Measurements from ENCODE around the gene NFATC2. TPM values are rescaled to one million over a fixed set of nuclear protein-coding genes. Genes with fewer than 3 reads are reported as not detected.

The NFATC2 gene
- total RNA-seq, 1 donor: 16.2 TPM

DNA sequence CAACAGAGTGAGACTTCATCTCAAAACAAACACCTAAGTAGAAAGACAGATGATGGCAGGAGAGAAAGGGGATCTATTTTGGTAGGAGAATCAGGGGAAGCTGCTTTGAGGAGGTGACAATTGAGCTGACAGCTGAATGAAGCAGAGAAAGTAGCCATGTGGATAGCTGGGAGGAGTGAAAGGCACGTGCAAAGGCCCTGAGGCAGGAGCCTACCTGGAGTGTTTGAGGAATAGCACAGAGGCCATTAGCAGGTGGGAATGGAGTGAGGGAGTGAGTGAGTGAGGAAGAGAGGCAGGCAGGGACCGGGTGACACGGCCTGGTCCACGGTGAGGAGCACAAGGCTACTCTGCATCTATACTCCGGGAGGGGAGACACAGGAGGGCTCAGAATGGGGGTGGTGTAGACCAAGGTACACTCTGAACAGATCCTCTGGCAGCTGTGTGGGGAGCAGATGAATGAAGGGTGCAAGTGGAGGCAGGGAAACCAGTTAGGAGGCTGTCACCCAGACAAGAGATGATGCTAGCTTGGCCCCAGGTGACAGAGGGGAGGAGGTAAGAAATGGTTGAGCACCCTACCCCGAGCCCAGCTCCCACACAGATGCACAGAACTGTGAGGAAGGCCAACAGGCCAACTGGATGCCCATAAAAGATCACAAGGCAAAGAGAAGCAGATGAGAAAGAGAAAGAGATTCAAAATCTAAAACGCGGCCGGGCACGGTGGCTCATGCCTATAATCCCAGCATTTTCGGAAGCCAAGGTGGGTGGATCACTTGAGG is 43.6 kb downstream of the NFATC2 start:
- no peak for DNase-seq (ENCODE audit: low read depth in 2 of 3, low spot score in 2 of 3)

DNA sequence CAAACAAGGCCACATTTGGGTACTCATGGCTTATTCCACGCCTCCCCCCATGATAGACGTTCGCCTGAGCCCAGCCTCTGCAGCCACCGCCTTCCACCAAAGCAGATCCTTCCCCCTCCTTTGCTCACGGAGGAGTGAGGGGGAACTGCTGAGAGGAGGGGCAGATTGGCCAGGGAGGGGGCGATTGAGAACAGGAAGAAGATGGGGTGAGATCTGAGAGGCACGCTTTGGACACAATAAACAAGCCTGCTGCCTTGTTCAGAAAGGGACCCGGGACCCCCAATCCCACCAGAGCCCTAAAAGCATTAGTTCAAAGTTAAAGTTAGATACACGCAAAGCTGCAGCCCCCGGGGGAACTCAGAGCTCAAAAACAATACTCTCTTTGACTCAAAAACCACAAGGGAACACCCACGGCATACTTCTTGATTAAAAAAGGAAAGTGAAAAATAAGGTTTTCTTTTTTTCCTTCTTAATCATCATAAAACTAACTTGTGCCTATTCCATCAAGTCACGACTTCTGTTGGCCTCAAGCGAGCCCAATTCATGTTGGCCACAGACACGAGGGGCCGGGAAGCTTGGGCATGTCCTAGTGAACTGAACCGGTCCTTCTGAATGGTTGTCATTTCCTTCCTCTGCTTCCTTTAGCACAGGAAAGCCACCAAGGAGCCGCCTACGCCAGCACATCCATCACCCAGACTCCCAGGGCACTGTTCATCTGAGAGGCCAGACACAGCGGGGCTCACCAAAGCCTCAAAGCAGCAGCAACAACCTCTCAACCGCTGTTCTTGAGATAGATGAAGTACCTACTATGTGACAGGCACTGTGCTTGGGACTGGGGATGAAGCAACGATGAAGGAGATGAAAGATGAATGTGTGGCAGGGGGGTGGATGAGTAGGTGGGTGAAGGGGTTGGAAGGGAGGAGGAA is 44.7 kb downstream of the NFATC2 start:
- peak in 2 of 3 donors; percentile 54 to 67 for DNase-seq (ENCODE audit: low read depth in 2 of 3, low spot score in 2 of 3)

DNA sequence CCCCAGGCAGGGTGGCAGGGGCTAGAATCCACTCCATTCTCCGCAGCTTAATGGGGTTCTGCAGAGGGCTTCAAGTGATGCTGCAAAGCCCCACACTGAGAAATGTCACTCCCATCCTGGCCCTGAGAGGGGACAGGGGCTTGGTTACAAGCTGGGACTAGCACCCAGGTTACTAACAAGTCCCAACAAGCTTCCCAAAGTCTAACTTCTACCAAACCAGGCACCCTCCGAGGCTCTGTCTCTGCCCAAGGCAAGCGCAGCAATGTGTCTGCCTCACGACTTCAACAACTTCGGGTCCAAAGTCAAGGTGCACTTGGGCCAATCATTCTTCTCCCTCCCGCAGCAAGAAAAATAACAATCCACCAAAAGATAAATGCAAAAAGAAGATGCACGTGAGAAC is 45.6 kb downstream of the NFATC2 start:
- DNase-seq (ENCODE audit: low read depth in 2 of 3, low spot score in 2 of 3): no peak

DNA sequence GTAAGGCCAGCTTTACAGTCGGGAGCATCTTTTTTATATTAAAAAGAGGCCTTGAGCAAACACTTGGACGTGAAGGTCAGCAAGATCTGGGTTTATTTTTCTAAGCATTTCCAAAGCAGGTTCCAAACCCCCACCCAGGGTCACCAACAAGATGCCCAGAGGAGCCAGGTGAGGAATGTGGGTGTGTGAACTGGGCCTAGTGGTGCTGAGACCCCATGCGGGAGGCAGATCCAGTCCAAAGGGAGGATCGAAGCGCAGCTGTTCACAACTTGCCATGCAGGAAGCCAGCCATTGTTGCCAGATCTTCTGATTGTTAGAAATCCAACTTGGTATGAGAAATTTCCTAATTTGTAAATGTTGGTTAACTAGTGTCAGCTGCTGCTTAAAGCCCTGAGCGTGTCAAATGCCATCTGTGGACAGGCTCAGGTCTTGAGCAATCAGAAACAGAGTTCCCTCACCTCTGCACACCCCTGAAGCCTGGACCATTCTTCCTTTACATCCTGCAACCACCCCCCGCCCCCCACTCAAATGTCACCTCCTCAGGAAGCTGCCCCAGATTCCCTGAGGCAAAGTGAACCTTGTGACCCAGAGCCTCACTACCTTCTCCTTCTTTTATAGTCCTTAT is 46.5 kb downstream of the NFATC2 start:
- DNase-seq (ENCODE audit: low read depth in 2 of 3, low spot score in 2 of 3): no peak

DNA sequence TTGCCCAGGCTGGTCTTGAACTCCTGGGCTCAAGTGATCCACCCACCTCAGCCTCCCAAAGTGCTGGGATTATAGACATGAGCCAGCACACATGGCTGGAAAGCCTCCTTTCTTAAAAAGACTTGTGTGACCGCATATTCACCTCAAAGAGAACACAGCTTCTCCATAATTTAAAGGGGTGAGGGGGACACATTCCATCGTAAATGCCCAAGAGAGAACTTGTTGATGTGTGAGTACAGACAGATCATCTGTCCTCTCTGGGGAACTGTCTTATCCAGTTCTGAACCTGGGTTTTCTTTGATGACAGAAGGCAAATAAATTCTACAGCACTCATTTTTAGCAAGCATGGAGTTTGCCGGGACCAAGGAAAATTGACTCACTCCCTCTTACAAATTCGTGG is 47.2 kb downstream of the NFATC2 start:
- DNase-seq (ENCODE audit: low read depth in 2 of 3, low spot score in 2 of 3): no peak

DNA sequence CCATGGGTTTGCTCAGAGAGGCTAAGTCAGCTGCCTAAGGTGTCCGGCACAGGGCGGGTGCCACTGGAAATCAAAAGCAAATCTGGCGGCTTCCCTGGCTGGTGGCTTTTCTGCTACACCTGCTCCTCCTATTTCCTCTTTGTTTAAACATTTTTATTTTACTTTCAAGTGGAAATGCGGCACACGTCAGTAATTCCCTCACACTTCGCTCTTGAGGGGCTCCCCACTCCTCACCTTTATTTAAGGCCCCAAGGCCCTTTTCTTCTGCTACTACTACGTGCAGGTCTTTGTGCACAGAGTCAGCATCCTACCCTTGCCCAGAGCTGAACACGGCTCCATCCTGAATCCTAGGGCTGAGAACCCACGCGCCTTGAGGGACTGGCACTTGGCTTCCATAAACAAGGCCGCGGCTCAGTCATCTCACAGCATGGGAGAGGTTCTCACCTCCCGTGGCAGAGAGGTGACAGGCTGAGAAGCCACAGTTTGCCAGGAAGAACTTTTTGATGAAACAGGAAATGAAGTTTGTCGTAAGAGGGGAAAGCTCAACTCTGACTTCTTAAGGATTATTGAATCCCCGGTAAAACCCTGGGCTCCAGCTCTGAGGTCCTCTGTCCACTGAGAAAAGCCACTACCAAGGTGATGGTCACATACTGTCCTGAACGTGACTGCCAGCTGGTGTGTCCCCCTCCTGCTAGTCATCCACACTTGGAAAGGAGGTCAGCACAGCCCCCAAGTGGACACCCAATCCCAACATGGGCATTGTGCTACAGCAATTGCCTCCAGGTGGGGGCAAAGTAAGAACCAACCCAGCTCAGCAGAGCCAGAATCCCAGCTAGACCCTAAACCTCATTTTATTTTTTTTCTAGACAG is 48.0 kb downstream of the NFATC2 start:
- no peak for DNase-seq (ENCODE audit: low read depth in 2 of 3, low spot score in 2 of 3)

DNA sequence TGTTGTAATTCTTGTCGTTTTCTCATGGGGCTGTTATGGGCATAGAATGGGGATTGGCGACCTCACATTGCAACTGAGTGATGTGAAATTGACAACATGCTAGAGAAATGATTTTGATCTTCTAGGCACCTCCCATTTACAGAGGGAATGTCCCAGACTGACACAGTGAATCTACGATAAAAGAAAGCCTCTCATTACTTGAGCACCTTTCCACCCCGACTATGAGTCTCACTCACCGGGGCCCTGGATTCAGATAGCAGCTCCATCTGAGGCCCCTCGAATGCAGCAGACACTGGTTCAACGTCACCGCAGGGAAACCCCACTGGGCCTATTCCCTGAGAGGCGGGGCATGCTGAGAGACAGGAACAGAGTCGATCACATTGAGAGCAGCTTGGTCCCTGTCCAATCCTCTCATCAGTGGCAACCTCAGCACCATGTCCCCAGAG is 49.1 kb downstream of the NFATC2 start:
- DNase-seq (ENCODE audit: low read depth in 2 of 3, low spot score in 2 of 3): no peak

DNA sequence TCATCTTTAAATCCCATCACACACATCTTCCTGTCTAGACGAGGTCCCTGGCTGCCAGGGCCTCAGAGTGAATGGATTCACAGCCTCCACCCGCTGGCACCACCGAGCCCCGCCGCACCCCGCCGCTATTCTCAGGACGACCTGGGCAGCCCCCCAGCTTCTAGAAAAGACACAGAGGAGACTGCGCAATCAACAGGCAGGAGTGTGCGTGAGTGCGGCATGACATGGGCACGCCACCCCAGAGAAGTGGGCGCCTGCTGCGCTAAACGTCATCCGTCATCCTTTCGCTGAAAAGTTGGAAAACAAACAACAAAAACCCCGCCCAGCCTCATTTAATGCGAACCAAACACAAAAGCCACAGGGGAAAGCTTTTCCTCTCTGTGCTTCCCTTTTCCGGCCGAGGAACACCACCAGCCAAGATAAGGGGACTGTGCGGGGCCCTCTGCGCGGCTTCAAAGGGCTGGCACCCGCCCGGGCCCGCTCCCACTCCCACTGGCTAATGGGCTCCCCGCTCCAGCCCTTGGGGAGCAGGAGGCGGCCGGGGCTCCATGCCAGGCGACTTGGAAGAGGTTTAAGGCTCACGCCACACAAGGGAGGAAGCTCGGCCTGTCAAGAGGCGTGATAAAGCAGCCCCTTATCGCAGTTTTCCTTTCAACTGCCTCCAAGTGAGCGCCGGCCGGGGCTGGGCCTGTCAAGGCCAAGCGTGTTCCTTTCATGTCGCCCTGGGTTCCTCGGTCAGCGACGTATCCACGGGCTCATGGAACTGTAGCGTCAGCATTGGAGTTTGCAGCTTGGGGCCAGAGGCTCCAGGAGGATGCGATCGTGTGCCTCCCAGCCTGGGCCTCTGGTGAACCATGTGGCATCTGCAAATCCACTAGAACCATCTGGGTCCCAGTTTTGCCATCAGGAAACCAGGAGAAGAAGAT is 50.1 kb downstream of the NFATC2 start:
- peak in 2 of 3 donors; percentile 62 to 63 for DNase-seq (ENCODE audit: low read depth in 2 of 3, low spot score in 2 of 3)

DNA sequence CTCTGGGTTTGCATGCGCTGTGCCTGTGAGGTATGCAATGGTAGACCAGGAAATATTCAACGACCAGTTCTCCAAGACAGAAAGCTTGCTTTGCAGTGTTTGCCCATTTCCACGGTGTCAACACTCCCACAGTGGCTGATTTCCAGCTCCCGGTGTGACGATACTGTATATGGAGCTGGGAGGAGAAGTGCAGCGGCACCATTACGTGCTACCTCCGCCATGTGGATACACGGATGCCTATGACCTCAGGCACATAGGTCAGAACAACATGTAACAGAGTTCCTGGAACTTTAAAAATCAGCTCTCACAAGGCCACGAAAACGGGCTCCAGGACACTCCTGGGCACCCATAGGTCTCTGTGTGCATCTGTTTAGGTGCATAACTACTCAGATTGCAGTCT is 51.1 kb downstream of the NFATC2 start:
- DNase-seq (ENCODE audit: low read depth in 2 of 3, low spot score in 2 of 3): no peak

DNA sequence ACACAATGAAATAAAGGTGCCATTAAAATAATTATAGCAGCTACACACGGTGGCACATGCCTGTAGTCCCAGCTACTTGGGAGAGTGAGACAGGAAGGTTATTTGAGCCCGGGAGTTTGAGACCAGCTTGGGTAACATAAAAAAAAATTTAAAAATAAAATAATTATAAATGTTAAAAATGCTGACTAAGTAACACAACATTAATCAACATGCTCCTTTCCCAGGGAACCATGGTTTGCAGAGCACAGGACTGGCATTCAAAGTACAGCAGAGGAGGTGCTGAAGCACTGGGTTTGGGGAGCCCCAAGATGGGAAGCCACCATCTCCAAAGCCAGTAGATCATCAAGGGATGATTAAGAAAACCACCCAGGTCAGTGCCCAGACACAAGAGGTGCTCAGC is 51.9 kb downstream of the NFATC2 start:
- no peak for DNase-seq (ENCODE audit: low read depth in 2 of 3, low spot score in 2 of 3)

DNA sequence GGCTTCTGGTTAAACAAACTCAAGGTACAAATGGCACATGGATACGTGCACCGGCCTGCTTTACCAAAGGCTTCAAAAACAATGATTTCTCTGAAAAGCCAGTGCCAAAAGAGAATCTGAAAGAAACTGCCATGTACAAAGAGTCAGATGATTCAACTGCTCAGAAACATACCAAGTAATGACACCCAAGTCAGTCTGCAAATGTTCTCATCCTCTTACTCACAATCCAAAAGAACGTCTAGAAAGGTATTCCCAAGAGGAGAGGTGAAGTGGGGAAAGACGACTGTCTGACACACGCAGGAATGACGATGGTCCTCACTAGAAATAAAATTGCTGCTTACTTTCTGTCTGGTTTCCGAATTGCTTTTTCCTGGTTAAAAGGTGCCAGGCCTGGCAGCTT is 52.9 kb downstream of the NFATC2 start:
- no peak for DNase-seq (ENCODE audit: low read depth in 2 of 3, low spot score in 2 of 3)

DNA sequence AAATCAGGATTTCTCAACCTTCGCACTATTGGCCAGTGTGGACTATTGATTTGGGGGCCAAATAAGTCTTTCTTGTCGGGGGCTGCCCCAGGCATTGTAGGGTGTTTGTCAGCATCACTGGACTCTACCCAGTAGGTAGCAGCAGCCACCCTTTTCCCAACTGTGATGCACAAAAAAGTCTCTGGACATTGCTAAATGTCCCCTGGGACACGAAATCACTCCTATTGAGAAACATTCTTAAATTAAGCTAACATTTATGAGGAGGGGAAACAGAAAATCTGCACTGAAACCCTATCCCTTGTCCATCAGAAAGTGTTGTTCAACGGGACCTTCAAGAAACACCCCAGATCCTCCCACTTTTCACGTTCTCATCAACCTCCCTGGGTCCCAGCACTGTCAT is 54.2 kb downstream of the NFATC2 start:
- no peak for DNase-seq (ENCODE audit: low read depth in 2 of 3, low spot score in 2 of 3)

DNA sequence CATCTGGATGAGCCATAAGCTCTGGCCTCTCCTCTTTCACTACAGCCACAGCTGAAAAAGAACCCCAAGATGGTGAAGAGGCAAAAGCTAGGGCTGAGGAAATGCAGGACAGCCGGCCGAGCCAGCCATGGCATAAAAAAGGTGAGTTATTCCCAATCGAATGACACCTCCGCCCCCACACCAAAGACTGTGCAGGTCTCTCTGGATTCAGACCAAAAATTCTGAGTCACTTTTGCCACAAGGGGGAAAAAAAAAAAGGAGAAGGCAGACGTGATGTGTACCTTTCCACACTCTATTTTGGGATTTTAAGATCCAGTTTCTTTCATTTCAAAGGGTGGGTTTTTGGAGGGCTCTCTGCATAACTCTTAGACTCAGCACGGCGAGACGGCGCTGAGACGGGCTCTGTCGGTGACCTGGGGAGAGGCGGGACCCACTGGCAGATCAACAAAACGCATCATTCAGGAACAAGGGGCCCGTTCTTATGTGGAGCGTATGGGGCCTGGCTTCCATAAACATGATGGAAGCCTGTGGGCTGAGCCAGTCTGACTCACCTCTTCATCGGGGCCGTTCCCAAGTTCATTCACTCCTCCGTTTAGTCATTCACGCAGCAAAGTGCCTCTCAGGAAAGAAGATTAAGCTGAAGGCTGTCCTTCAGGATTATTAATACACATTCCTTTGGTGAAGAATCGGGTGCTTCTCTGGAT is 54.8 kb downstream of the NFATC2 start:
- DNase-seq (ENCODE audit: low read depth in 2 of 3, low spot score in 2 of 3): no peak

DNA sequence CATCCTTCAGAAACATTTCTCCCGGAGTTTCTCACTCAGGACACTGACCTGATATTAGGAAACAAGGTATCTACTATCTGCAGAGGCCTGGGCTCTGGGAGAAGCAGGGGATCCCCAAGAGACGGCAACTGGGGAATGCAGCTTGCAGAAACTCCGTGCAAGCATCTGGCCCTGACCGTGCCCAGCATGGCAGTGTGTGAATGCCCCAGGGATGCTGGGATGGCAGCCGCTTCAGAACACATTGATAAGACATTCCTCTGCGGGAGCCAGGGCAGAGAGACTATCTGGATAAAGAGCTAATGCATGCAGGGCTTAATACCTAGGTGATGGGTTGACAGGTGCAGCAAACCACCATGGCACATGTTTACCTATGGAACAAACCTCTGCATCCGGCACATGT is 55.4 kb downstream of the NFATC2 start:
- no peak for DNase-seq (ENCODE audit: low read depth in 2 of 3, low spot score in 2 of 3)

DNA sequence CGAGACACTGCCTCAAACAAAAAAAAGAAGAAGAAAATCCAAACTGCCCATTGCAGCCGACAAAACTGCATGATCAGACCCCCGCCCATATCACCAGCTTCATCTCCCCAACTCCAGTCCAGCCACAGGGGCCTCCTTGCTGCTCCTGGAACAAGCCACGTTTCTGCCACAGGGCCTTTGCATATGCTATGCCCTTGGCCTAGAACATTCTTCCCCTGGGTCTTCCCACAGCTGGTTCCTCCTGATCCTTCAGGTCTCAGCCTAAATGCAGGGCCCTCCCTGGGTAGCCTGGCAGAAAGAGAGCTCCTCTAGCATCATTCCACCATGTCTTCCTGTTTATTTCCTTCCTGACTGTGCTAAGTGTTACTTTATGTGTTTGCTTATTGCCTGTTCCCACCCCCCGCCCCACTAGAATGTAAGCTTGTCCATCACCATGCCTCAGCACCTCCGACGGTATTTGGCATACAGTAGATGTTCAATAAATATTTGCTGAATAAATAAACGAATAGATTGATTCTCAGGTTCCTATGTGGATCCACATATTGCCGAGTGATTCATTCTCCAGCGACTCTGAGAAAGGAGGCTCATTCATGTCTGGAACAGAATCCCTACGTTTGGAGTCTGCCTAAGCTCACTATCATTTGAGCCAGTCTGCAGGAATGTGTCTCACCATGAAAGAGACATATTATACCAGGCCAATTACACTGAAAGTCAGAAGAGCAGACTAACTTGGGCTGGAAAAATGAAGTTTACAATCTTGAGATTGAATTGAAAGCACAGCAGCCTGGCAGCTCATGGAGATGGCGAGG is 56.1 kb downstream of the NFATC2 start:
- DNase-seq (ENCODE audit: low read depth in 2 of 3, low spot score in 2 of 3): no peak

DNA sequence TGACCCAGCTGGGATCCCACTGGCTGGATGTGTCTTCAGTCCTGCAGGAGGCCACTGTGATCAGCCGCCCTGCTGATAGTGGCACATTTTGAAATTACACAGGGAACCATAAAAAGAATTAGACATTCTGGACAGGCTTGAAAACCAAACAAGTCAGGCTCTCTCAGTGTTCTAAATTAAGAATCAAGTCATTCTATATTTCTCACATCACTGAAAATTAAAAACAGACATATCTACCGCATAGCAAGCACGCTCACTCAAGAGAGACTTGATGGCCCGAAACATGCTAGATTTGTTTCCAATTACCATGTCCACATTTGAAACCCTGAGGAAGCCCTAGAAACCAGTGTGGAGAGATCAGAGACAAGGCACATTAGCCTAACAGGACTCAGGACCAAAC is 57.7 kb downstream of the NFATC2 start:
- no peak for DNase-seq (ENCODE audit: low read depth in 2 of 3, low spot score in 2 of 3)

DNA sequence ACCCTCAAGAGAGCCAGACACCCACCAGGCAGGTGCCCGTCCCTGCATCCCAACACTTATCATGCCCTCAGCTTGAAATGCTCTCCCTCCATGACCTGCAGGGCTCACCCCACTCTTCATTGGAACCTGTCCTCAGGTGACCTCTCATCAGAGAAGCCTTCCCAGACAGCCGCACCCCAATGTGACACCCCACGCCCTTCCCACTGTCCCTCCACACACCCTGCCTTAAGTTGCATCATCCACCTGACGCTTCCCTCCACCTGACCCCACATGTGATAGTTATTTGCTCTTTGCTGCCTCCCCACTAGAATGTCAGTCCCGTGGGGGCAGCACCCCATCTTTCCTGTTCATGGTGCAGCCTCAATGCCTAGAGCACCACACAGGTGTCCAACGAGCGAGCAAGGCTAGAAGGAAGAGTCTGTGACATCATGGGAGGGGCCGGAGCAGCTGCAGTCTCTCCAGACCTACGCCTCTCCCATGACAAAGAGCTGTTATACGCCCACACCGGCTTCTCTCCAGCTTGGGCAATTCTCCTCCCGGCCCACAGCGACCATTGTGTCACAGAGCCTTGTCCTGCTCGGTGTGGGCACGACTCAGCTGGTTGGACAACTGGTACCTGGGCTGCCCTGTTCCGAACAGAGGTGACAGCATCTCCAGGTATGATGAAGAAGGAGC is 58.2 kb downstream of the NFATC2 start:
- DNase-seq (ENCODE audit: low read depth in 2 of 3, low spot score in 2 of 3): no peak
